K562 (cell line): ENCODE results near the gene GAP43. TPM values are rescaled to one million over a fixed set of nuclear protein-coding genes. Genes with fewer than 3 reads are reported as not detected.

Source experiments
- ATAC-seq: fragments of 200-7000 bp; cut with Tn5 transposase; 3 replicates; pipeline ENCODE4 v1.9.1; 2020; ENCODE audit warnings: moderate library complexity
- BruUV-seq: library from RNA; stranded (reverse); fragments of 400-500 nt; replicated peaks from 2 replicates; lab custom pipeline; 2021; lab: Mats Ljungman, UMichigan
- CTCF ChIA-PET: fragments of 300-600 bp; formaldehyde crosslinking; extraction: SDS; loops from one replicate; lab custom pipeline; 2021; ENCODE audit warnings: low intra/inter-chr PET ratio; lab: Yijun Ruan, JAX
- POLR2A ChIA-PET: fragments of 300-600, 350-650 bp; sonication (Branson Sonifier 250); formaldehyde crosslinking; extraction: SDS; loops from one replicate; lab custom pipeline; 2021; ENCODE audit warnings: antibody characterized with exemption, inconsistent platforms; lab: Yijun Ruan, JAX
- DNase-seq, 4 experiments: peaks; one replicate each; pipeline versions ENCODE4 v3.0.0 to v3.0.0-alpha.2; 2011 to 2018; ENCODE audit warnings: low spot score in 3 of 4, mixed read lengths in 3 of 4; ENCODE audit errors: extremely low read depth in 1 of 4
- FAIRE-seq: peaks from 2 replicates; lab custom pipeline; 2011; peaks lifted over from hg19 to GRCh38; lab: Jason Lieb, UNC
- H2AFZ ChIP-seq: 2 replicates; pipeline ENCODE4 v1.6.0; 2011; ENCODE audit warnings: low read depth, low read length, control low read depth, inconsistent platforms
- H3K27ac ChIP-seq: fragments of 200-600 bp; 3 replicates; pipeline ENCODE4 v1.8.0; 2011; ENCODE audit warnings: low read depth, mild to moderate bottlenecking, control low read depth, inconsistent platforms, low read length, moderate library complexity, mixed read lengths; ENCODE audit errors: extremely low read depth
- H3K27me3 ChIP-seq, 2 experiments: fragments of 300-600 bp in 1 of 2; 2 replicates in 1 of 2; 3 replicates in 1 of 2; pipeline versions ENCODE4 v1.6.0 to v1.8.0; 2011; ENCODE audit warnings: inconsistent platforms in 2 of 2, low read length in 2 of 2, mild to moderate bottlenecking in 1 of 2, mixed read lengths in 1 of 2, moderate library complexity in 1 of 2; ENCODE audit not compliant: control insufficient read depth in 2 of 2, insufficient read depth in 2 of 2
- H3K36me3 ChIP-seq: fragments of 300-600 bp; 3 replicates; pipeline ENCODE4 v1.8.0; 2011; ENCODE audit warnings: mild to moderate bottlenecking, low read length, inconsistent platforms; ENCODE audit not compliant: control insufficient read depth, insufficient read depth
- H3K4me1 ChIP-seq, 2 experiments: fragments of 200-600 bp in 1 of 2; replicated peaks in 1 of 2; 2 replicates in 1 of 2; 3 replicates in 1 of 2; pipeline versions ENCODE4 v1.5.1 to v1.8.0; 2011; ENCODE audit warnings: inconsistent platforms in 2 of 2, low read length in 2 of 2, mild to moderate bottlenecking in 1 of 2, mixed read lengths in 1 of 2, moderate library complexity in 1 of 2; ENCODE audit not compliant: control insufficient read depth in 2 of 2, insufficient read depth in 2 of 2
- H3K4me2 ChIP-seq: 2 replicates; pipeline ENCODE4 v1.6.1; 2011; ENCODE audit warnings: low read length, control low read depth, inconsistent platforms, mixed read lengths; ENCODE audit not compliant: insufficient read depth
- H3K4me3 ChIP-seq: fragments of 200-600 bp; sonication (generic), shearing (Covaris generic); 2 replicates; pipeline ENCODE4 v1.5.1; 2016; ENCODE audit warnings: control low read depth, inconsistent platforms
- H3K79me2 ChIP-seq: fragments of 200-600 bp; 3 replicates; pipeline ENCODE4 v1.8.0; 2011; ENCODE audit warnings: low read length, inconsistent platforms; ENCODE audit not compliant: control insufficient read depth, insufficient read depth
- H3K9ac ChIP-seq, 2 experiments: 2 replicates each; pipeline versions ENCODE4 v1.6.0 to v1.6.1; 2011; ENCODE audit warnings: low read depth in 2 of 2, low read length in 2 of 2, control low read depth in 1 of 2, inconsistent platforms in 1 of 2, mild to moderate bottlenecking in 1 of 2, mixed read lengths in 1 of 2; ENCODE audit not compliant: insufficient read depth in 1 of 2
- H3K9me1 ChIP-seq: one replicate; pipeline ENCODE4 v1.6.0; 2011; ENCODE audit warnings: inconsistent platforms, mild to moderate bottlenecking, low read length, moderate library complexity; ENCODE audit not compliant: control insufficient read depth, insufficient read depth
- H3K9me3 ChIP-seq: replicated peaks from 2 replicates; pipeline ENCODE4 v1.5.1; 2011; ENCODE audit warnings: low read depth, low read length, inconsistent platforms; ENCODE audit not compliant: control insufficient read depth, insufficient read depth
- H4K20me1 ChIP-seq: replicated peaks from 2 replicates; pipeline ENCODE4 v1.6.1; 2011; ENCODE audit warnings: low read length, inconsistent platforms, mixed read lengths; ENCODE audit not compliant: control insufficient read depth, insufficient read depth
- KAT2B ChIP-seq: IDR thresholded peaks from one replicate; pipeline ENCODE4 v1.6.1; 2012; ENCODE audit warnings: low read depth, mild to moderate bottlenecking, control low read depth, inconsistent platforms, low read length, moderate library complexity
- MAX ChIP-seq: sonication (generic); formaldehyde crosslinking; IDR thresholded peaks from 2 replicates; pipeline ENCODE4 v1.9.0; 2022; ENCODE audit warnings: mild to moderate bottlenecking, missing genetic modification reagents
- MTA2 ChIP-seq: fragments of 450-650 bp; IDR thresholded peaks from 2 replicates; pipeline ENCODE4 v1.6.1; 2016; ENCODE audit warnings: low read depth
- NEUROD1 ChIP-seq: fragments of 150-350 bp; IDR thresholded peaks from 2 replicates; pipeline ENCODE4 v1.6.1; 2014; ENCODE audit warnings: borderline replicate concordance, low read length, low read depth; ENCODE audit not compliant: partially characterized antibody
- POU5F1 ChIP-seq: fragments of 150-350 bp; IDR thresholded peaks from 2 replicates; pipeline ENCODE4 v1.6.1; 2014; ENCODE audit warnings: borderline replicate concordance, low read length, low read depth, mild to moderate bottlenecking; ENCODE audit not compliant: partially characterized antibody
- PREB ChIP-seq: sonication (generic); formaldehyde crosslinking; IDR thresholded peaks from 2 replicates; pipeline ENCODE4 v1.8.1; 2023; ENCODE audit warnings: mild to moderate bottlenecking, missing genetic modification reagents
- PRPF4 ChIP-seq: fragments of 200-400 bp; formaldehyde crosslinking; IDR thresholded peaks from one replicate; pipeline ENCODE4 v1.6.1; 2017; ENCODE audit warnings: low read length, low read depth, mild to moderate bottlenecking; ENCODE audit not compliant: insufficient read depth, poor library complexity, severe bottlenecking
- PTTG1 ChIP-seq: fragments of 450-650 bp; IDR thresholded peaks from 2 replicates; pipeline ENCODE4 v1.6.1; 2016; ENCODE audit warnings: low read depth, mild to moderate bottlenecking, missing genetic modification characterization, missing compliant biosample characterization
- WHSC1 ChIP-seq: IDR thresholded peaks from one replicate; pipeline ENCODE4 v1.6.1; 2012; ENCODE audit warnings: low read length, control low read depth, inconsistent platforms
- ZNF133 ChIP-seq: fragments of 250-450 bp; sonication (Bioruptor Pico); IDR thresholded peaks from 2 replicates; pipeline ENCODE4 v1.4.0; 2020; ENCODE audit warnings: mild to moderate bottlenecking
- WGBS: fragments of 100-300 bp; shearing (Covaris generic); methylation state at CpG from one replicate; pipeline ENCODE4 v1.1.6; 2016; ENCODE audit warnings: low coverage, mixed read lengths; ENCODE audit not compliant: insufficient coverage; ENCODE audit errors: missing lambda C conversion rate; 5-methylcytosine and 5-hydroxymethylcytosine counted together
- in situ Hi-C: fragments of 300-500 bp; cut with MboI; formaldehyde crosslinking; loops from 4 replicates; pipeline ENCODE4 v1.15.0; 2018; ENCODE audit warnings: inconsistent platforms, mixed read lengths
- intact Hi-C: fragments of 100-400 bp; cut with micrococcal nuclease; formaldehyde crosslinking; loops from 2 replicates; pipeline ENCODE4 v1.14.2; 2022
- polyA plus RNA-seq, 8 experiments: library from polyadenylated mRNA; depleted of rRNA in 4 of 8; stranded (reverse) in 5 of 8; unstranded in 3 of 8; fragments of >200 nt; fragmentation: Nextera tagmentation in 2 of 8; fragmentation: Illumina TruSeq in 1 of 8; extraction: Ambion mirVana in 2 of 8; extraction: Trizol in 1 of 8; gene quantifications; 2 replicates each; pipeline versions ENCODE4 v1.2.1 to v1.2.3, GENCODE V29; 2011 to 2014; ENCODE audit warnings: inconsistent platforms in 1 of 8, missing spikeins in 1 of 8
- total RNA-seq, 7 experiments: library from RNA; depleted of rRNA in 6 of 7; stranded (reverse); fragments of >200 nt in 6 of 7; fragmentation: Illumina TruSeq in 2 of 7; extraction: Trizol in 2 of 7; gene quantifications; 2 replicates each; pipeline versions ENCODE4 v1.2.1 to v1.2.3, GENCODE V29; 2011 to 2021; ENCODE audit warnings: low replicate concordance in 1 of 7
- TF ChIP-seq, protein P1 (sequence below): fragments of 250-450 bp; sonication (Bioruptor Pico); IDR thresholded peaks from 2 replicates; pipeline ENCODE4 v1.6.1; 2021; ENCODE audit warnings: mild to moderate bottlenecking

The GAP43 gene
- total and polyA plus RNA-seq, 9 of the 15 experiments (the other 6 are each of a cell fraction or from before 2014, with no cell fraction given): 0.04 to 0.11 (median 0.09) TPM; not detected in 6

GRCh38 chr3:115660646-115661337, 37.5 kb downstream of the GAP43 start:
- ChIA-PET POLR2A (no interaction called here), CTCF (no interaction called here)
- H4K20me1 ChIP-seq: no peaks in the 10 kb centered on the region
- H2AFZ ChIP-seq: no peak overlapping the region
- no peaks in the 10 kb centered on the region for H3K9me3 ChIP-seq
- in situ Hi-C loops: no loop called here
- H3K79me2 ChIP-seq: no peaks in the 10 kb centered on the region
- H3K4me2 ChIP-seq: no peak overlapping the region
- no peak overlapping the region for H3K9ac ChIP-seq
- peaks cover 8 to 22% of the 10 kb centered on the region in 2 experiments for H3K4me1 ChIP-seq
- FAIRE-seq (no peak), DNase-seq (no peak), ATAC-seq (no peak)
- no peak overlapping the region for H3K27ac ChIP-seq
- no peaks in the 10 kb centered on the region for H3K27me3 ChIP-seq
- BruUV-seq: no TSS peak
- intact Hi-C loops: no loop called here
- 35% methylated on average over 4 of the region's 5 CpGs for WGBS
- TF ChIP-seq, protein P1, sequence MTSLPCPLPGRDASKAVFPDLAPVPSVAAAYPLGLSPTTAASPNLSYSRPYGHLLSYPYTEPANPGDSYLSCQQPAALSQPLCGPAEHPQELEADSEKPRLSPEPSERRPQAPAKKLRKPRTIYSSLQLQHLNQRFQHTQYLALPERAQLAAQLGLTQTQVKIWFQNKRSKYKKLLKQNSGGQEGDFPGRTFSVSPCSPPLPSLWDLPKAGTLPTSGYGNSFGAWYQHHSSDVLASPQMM (CRISPR knock-in tag): no peak
- no peak for TF ChIP-seq MAX (CRISPR knock-in tag)
- TF ChIP-seq POU5F1: no peak
- no peaks in the 10 kb centered on the region for H3K36me3 ChIP-seq
- H3K4me3 ChIP-seq: no peak overlapping the region
- H3K9me1 ChIP-seq: no peaks in the 10 kb centered on the region

GRCh38 chr3:115662356-115662755, 39.0 kb downstream of the GAP43 start:
- no peaks in the 10 kb centered on the region for H3K36me3 ChIP-seq
- BruUV-seq: no TSS peak
- no peaks in the 10 kb centered on the region for H3K27me3 ChIP-seq
- H3K4me3 ChIP-seq: no peak overlapping the region
- no peak overlapping the region for H3K9ac ChIP-seq
- H3K79me2 ChIP-seq: no peaks in the 10 kb centered on the region
- CTCF ChIA-PET: no interaction called here
- H2AFZ ChIP-seq: no peak overlapping the region
- ATAC-seq (no peak), FAIRE-seq (no peak), DNase-seq (no peak)
- no peaks in the 10 kb centered on the region for H3K9me3 ChIP-seq
- no peaks in the 10 kb centered on the region for H3K9me1 ChIP-seq
- POLR2A ChIA-PET: no interaction called here
- no peak overlapping the region for H3K4me2 ChIP-seq
- 0% methylated on average over 1 of the region's 1 CpG for WGBS
- in situ Hi-C loops (no loop called here), intact Hi-C loops (no loop called here)
- no peak overlapping the region for H3K27ac ChIP-seq
- peaks cover 8 to 17% of the 10 kb centered on the region in 2 experiments for H3K4me1 ChIP-seq
- no peaks in the 10 kb centered on the region for H4K20me1 ChIP-seq
- TF ChIP-seq PTTG1 (no peak), MTA2 (no peak), ZNF133 (CRISPR knock-in tag) (no peak), WHSC1 (no peak), KAT2B (no peak), PREB (CRISPR knock-in tag) (no peak), PRPF4 (no peak), NEUROD1 (no peak)
